Calu3 (cell line): ENCODE data around the gene MEGF8. TPM values are rescaled to one million over a fixed set of nuclear protein-coding genes. Genes with fewer than 3 reads are reported as not detected.
A peak's percentile ranks its signal among the peaks of the same experiment; 100 is the strongest.

Source experiments
- BruUV-seq: library from RNA; stranded (reverse); fragments of 400-500 nt; replicated peaks from 2 replicates; lab custom pipeline; 2021; lab: Mats Ljungman, UMichigan
- CTCF ChIA-PET: fragments of 300-600 bp; sonication (Branson Sonifier 250); formaldehyde crosslinking; loops from one replicate; lab custom pipeline; 2022; ENCODE audit warnings: antibody characterized with exemption; lab: Charles Lee
- DNase-seq: peaks from one replicate; pipeline ENCODE4 v3.0.0; 2022
- H3K27ac Mint-ChIP-seq: one replicate; pipeline ENCODE4 v1.8.0; 2022; ENCODE audit warnings: mixed read lengths; ENCODE audit not compliant: unreplicated experiment
- H3K27me3 Mint-ChIP-seq: one replicate; pipeline ENCODE4 v1.8.0; 2022; ENCODE audit warnings: mixed read lengths; ENCODE audit not compliant: unreplicated experiment
- H3K36me3 Mint-ChIP-seq: one replicate; pipeline ENCODE4 v1.8.0; 2022; ENCODE audit warnings: mild to moderate bottlenecking, moderate library complexity, mixed read lengths; ENCODE audit not compliant: insufficient read depth, unreplicated experiment
- H3K4me1 Mint-ChIP-seq: one replicate; pipeline ENCODE4 v1.8.0; 2022; ENCODE audit warnings: mild to moderate bottlenecking, low read depth, mixed read lengths; ENCODE audit not compliant: unreplicated experiment
- H3K4me3 Mint-ChIP-seq: one replicate; pipeline ENCODE4 v1.8.0; 2022; ENCODE audit warnings: mild to moderate bottlenecking, low read depth, moderate library complexity, mixed read lengths; ENCODE audit not compliant: unreplicated experiment
- H3K9me3 Mint-ChIP-seq: one replicate; pipeline ENCODE4 v1.8.0; 2022; ENCODE audit warnings: low read depth, mixed read lengths; ENCODE audit not compliant: unreplicated experiment
- intact Hi-C: fragments of 100-400 bp; cut with micrococcal nuclease; formaldehyde crosslinking; loops from one replicate; pipeline ENCODE4 v1.10.0; 2022; ENCODE audit not compliant: unreplicated experiment
- total RNA-seq: library from RNA; stranded (reverse); gene quantifications from 2 replicates; pipeline ENCODE4 v1.2.3, GENCODE V29; 2022
- TF ChIP-seq, protein P1 (sequence below): fragments of 200-600 bp; IDR thresholded peaks from one replicate; pipeline ENCODE4 v1.8.0; 2022; ENCODE audit warnings: antibody characterized with exemption; ENCODE audit not compliant: unreplicated experiment

Gene MEGF8
- total RNA-seq, 1 experiment from 2014 or later, result 35.0 TPM

DNA sequence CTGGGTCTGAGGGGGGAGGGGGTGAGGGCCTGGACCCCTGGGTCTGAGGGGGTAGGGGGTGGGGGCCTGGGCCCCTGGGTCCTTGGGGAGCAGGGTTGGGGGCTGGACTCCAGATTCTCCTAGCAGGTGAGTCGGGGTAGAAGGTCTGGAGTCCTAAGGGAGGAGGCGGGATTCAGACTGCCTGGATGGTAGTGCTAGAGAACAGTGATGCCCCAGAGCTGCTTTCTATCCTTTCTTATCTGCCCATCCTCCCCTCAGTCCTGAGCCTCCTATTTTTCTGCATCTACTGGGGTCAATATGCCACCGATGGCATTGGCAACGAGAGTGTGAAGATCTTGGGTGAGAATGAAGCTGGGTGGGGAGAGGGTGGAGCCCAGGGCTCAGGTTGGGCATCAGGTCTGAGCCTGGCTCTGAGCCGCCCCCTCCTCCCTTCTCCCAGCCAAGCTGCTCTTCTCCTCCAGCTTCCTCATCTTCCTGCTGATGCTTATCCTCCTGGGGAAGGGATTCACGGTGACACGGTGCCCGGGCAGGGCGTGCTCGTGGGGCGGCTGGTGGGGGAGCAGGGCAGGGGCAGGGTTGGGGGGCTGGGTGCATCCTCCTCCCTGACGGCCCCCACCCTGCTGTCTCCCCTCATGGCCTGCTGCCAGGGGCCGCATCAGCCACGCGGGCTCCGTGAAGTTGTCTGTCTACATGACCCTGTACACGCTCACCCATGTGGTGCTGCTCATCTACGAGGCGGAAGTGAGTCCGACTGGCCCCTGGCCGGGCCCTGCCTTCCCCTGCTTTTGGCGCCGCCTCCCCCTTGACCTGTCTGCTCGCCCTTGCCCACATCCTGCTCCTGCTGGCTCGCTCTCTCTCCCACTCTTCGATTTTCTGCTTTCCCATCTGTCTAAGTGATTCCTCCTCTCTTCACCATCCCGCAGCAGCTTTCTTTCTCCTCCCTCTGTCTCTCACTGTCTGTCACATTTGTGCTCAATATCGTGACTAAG lies 8.9 kb upstream of the MEGF8 start:
- Mint-ChIP-seq H3K27me3 (peaks cover 58% of the 10 kb centered on the region), H3K4me3 (peak overlapping the region; percentile 44), H3K36me3 (peaks cover 16% of the 10 kb centered on the region), H3K27ac (peak overlapping the region; percentile 15), H3K4me1 (peaks cover 14% of the 10 kb centered on the region), H3K9me3 (no peaks in the 10 kb centered on the region)
- BruUV-seq, result no TSS peak
- peak; percentile 71 for DNase-seq
- CTCF ChIA-PET, result interaction anchor here (0.5 kb wide), 1 partner anchor 93 kb away, joined by 12 read pairs; no protein-coding TSS in a partner anchor
- TF ChIP-seq, protein P1, sequence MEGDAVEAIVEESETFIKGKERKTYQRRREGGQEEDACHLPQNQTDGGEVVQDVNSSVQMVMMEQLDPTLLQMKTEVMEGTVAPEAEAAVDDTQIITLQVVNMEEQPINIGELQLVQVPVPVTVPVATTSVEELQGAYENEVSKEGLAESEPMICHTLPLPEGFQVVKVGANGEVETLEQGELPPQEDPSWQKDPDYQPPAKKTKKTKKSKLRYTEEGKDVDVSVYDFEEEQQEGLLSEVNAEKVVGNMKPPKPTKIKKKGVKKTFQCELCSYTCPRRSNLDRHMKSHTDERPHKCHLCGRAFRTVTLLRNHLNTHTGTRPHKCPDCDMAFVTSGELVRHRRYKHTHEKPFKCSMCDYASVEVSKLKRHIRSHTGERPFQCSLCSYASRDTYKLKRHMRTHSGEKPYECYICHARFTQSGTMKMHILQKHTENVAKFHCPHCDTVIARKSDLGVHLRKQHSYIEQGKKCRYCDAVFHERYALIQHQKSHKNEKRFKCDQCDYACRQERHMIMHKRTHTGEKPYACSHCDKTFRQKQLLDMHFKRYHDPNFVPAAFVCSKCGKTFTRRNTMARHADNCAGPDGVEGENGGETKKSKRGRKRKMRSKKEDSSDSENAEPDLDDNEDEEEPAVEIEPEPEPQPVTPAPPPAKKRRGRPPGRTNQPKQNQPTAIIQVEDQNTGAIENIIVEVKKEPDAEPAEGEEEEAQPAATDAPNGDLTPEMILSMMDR, result no peak
- intact Hi-C loops, result no loop called here

DNA sequence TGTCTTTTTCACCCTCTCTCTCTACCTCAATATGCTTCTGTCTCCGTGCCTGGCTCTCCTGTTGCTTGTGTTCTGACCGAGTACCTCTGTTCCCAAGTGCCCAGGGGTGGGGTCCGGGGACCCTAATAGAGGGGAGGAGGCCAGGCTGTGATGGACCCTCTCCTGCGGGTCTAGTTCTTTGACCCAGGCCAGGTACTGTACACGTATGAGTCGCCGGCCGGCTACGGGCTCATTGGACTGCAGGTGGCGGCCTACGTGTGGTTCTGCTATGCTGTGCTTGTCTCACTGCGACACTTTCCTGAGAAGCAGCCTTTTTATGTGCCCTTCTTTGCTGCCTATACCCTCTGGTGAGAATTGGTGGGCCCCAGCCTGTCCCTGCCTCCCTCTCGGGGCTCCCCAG lies 7.9 kb upstream of the MEGF8 start:
- no peak for DNase-seq
- intact Hi-C loops, result no loop called here
- no TSS peak for BruUV-seq
- H3K27me3 Mint-ChIP-seq, result peaks cover 58% of the 10 kb centered on the region
- peaks cover 14% of the 10 kb centered on the region for H3K4me1 Mint-ChIP-seq
- no peaks in the 10 kb centered on the region for H3K9me3 Mint-ChIP-seq
- peaks cover 16% of the 10 kb centered on the region for H3K36me3 Mint-ChIP-seq
- CTCF ChIA-PET, result no interaction called here
- TF ChIP-seq, protein P1, result no peak
- no peak overlapping the region for H3K4me3 Mint-ChIP-seq
- no peak overlapping the region for H3K27ac Mint-ChIP-seq

DNA sequence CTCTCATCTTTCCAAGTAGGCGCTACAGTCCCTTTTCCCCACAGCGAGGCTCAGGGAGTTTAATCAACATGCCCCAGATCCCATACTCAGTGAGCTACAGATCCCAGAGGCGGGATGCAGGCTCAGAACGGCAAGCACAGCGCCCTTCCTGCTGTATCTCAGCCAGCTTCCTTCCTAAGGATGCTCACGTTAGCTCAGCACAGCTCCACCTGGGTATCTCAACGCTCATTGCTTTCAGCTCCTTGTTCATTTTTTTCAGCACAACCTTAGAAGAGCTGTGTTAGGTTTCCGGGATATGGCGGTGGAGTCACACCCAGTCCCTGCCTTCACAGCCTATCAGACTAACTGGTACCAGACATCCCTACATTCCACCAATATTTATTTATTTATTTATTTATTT lies 3.1 kb upstream of the MEGF8 start:
- no peak for DNase-seq
- H3K36me3 Mint-ChIP-seq, result peaks cover 18% of the 10 kb centered on the region
- H3K4me1 Mint-ChIP-seq, result peaks cover 20% of the 10 kb centered on the region
- no peak overlapping the region for H3K27ac Mint-ChIP-seq
- TF ChIP-seq, protein P1, result no peak
- no peaks in the 10 kb centered on the region for H3K9me3 Mint-ChIP-seq
- CTCF ChIA-PET, result no interaction called here
- intact Hi-C loops, result loop anchor here (10.0 kb wide), 1 partner anchor 218 kb away; no protein-coding TSS in a partner anchor
- no TSS peak for BruUV-seq
- no peak overlapping the region for H3K4me3 Mint-ChIP-seq
- H3K27me3 Mint-ChIP-seq, result peaks cover 44% of the 10 kb centered on the region

DNA sequence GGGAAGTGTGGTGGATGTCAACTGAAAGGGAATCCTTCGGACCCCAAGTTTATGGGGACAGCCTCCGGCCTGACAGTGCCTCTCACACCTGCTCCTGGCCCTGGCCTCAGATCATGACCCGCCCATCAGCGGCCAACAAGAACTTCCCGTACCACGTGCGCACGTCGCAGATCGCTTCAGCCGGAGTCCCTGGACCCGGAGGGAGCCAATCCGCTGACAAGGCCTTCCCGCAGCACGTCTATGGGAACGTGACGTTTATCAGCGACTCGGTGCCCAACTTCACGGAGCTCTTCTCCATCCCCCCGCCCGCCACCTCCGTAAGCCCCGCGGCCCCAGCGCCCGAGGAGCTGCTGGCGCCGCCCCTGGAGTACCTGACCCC lies 2.0 kb upstream of the MEGF8 start:
- peaks cover 44% of the 10 kb centered on the region for H3K27me3 Mint-ChIP-seq
- H3K9me3 Mint-ChIP-seq, result no peaks in the 10 kb centered on the region
- H3K27ac Mint-ChIP-seq, result no peak overlapping the region
- no peak overlapping the region for H3K4me3 Mint-ChIP-seq
- H3K36me3 Mint-ChIP-seq, result peaks cover 18% of the 10 kb centered on the region
- TF ChIP-seq, protein P1, result no peak
- intact Hi-C loops, result loop anchor here (10.0 kb wide), 1 partner anchor 219 kb away; no protein-coding TSS in a partner anchor
- no TSS peak for BruUV-seq
- DNase-seq, result no peak
- H3K4me1 Mint-ChIP-seq, result peaks cover 26% of the 10 kb centered on the region
- CTCF ChIA-PET, result no interaction called here
